Measurements from ENCODE around the gene BOLA3.
"Not testable (repeated sequence)": the region's sequence is repeated elsewhere in the genome, so short reads cannot be mapped to it uniquely, and the experiment has no call there.

BOLA3 gene

DNA sequence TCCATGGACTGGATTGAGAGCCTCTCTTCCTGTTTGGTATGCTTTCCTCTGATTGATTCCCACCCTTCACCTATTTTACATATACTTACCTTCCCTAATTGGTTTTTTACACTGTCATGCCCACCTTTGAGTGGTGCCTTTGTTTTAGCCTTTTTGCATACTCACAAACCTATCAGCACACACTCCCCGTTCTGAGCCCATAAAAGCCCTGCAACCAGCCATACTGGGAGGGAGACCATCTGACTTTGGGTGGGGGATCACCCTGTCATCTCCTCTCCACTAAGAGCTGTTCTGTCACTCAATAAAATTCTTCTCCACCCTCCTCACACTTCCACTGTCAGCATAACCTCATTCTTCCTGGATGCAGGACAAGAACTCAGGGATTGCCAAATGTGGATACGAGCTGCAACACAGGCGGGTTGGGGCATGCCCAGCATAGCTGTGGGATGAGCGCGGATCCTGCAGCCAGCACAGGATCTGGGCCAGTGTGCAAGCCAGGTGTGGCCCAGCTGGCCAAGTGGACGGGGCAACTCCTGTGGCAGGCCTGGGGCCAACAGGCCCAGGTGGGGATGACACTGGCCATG is 40.4 kb upstream of the BOLA3 start (continued):
- TF ChIP-seq, protein P1, sequence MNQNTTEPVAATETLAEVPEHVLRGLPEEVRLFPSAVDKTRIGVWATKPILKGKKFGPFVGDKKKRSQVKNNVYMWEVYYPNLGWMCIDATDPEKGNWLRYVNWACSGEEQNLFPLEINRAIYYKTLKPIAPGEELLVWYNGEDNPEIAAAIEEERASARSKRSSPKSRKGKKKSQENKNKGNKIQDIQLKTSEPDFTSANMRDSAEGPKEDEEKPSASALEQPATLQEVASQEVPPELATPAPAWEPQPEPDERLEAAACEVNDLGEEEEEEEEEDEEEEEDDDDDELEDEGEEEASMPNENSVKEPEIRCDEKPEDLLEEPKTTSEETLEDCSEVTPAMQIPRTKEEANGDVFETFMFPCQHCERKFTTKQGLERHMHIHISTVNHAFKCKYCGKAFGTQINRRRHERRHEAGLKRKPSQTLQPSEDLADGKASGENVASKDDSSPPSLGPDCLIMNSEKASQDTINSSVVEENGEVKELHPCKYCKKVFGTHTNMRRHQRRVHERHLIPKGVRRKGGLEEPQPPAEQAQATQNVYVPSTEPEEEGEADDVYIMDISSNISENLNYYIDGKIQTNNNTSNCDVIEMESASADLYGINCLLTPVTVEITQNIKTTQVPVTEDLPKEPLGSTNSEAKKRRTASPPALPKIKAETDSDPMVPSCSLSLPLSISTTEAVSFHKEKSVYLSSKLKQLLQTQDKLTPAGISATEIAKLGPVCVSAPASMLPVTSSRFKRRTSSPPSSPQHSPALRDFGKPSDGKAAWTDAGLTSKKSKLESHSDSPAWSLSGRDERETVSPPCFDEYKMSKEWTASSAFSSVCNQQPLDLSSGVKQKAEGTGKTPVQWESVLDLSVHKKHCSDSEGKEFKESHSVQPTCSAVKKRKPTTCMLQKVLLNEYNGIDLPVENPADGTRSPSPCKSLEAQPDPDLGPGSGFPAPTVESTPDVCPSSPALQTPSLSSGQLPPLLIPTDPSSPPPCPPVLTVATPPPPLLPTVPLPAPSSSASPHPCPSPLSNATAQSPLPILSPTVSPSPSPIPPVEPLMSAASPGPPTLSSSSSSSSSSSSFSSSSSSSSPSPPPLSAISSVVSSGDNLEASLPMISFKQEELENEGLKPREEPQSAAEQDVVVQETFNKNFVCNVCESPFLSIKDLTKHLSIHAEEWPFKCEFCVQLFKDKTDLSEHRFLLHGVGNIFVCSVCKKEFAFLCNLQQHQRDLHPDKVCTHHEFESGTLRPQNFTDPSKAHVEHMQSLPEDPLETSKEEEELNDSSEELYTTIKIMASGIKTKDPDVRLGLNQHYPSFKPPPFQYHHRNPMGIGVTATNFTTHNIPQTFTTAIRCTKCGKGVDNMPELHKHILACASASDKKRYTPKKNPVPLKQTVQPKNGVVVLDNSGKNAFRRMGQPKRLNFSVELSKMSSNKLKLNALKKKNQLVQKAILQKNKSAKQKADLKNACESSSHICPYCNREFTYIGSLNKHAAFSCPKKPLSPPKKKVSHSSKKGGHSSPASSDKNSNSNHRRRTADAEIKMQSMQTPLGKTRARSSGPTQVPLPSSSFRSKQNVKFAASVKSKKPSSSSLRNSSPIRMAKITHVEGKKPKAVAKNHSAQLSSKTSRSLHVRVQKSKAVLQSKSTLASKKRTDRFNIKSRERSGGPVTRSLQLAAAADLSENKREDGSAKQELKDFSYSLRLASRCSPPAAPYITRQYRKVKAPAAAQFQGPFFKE (tag by site-specific recombination; IDR thresholded peaks at IDR 0.05; ENCODE audit: borderline replicate concordance): no peak
- TF ChIP-seq, protein P2, sequence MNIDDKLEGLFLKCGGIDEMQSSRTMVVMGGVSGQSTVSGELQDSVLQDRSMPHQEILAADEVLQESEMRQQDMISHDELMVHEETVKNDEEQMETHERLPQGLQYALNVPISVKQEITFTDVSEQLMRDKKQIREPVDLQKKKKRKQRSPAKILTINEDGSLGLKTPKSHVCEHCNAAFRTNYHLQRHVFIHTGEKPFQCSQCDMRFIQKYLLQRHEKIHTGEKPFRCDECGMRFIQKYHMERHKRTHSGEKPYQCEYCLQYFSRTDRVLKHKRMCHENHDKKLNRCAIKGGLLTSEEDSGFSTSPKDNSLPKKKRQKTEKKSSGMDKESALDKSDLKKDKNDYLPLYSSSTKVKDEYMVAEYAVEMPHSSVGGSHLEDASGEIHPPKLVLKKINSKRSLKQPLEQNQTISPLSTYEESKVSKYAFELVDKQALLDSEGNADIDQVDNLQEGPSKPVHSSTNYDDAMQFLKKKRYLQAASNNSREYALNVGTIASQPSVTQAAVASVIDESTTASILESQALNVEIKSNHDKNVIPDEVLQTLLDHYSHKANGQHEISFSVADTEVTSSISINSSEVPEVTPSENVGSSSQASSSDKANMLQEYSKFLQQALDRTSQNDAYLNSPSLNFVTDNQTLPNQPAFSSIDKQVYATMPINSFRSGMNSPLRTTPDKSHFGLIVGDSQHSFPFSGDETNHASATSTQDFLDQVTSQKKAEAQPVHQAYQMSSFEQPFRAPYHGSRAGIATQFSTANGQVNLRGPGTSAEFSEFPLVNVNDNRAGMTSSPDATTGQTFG (tag by site-specific recombination; IDR thresholded peaks at IDR 0.05; ENCODE audit: borderline replicate concordance): no peak
- no peak for TF ChIP-seq HOXD13 (CRISPR knock-in tag; IDR thresholded peaks at IDR 0.05; ENCODE audit: borderline replicate concordance)
- TF ChIP-seq GLI4 (tag by site-specific recombination; IDR thresholded peaks at IDR 0.05): no peak
- TF ChIP-seq ZNF10 (tag by site-specific recombination; IDR thresholded peaks at IDR 0.05): no peak
- TF ChIP-seq, protein P3, sequence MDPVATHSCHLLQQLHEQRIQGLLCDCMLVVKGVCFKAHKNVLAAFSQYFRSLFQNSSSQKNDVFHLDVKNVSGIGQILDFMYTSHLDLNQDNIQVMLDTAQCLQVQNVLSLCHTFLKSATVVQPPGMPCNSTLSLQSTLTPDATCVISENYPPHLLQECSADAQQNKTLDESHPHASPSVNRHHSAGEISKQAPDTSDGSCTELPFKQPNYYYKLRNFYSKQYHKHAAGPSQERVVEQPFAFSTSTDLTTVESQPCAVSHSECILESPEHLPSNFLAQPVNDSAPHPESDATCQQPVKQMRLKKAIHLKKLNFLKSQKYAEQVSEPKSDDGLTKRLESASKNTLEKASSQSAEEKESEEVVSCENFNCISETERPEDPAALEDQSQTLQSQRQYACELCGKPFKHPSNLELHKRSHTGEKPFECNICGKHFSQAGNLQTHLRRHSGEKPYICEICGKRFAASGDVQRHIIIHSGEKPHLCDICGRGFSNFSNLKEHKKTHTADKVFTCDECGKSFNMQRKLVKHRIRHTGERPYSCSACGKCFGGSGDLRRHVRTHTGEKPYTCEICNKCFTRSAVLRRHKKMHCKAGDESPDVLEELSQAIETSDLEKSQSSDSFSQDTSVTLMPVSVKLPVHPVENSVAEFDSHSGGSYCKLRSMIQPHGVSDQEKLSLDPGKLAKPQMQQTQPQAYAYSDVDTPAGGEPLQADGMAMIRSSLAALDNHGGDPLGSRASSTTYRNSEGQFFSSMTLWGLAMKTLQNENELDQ (tag by site-specific recombination; IDR thresholded peaks at IDR 0.05; ENCODE audit: low read depth): no peak
- TF ChIP-seq ZNF76 (tag by site-specific recombination; IDR thresholded peaks at IDR 0.05; ENCODE audit: borderline replicate concordance, low read depth): no peak

DNA sequence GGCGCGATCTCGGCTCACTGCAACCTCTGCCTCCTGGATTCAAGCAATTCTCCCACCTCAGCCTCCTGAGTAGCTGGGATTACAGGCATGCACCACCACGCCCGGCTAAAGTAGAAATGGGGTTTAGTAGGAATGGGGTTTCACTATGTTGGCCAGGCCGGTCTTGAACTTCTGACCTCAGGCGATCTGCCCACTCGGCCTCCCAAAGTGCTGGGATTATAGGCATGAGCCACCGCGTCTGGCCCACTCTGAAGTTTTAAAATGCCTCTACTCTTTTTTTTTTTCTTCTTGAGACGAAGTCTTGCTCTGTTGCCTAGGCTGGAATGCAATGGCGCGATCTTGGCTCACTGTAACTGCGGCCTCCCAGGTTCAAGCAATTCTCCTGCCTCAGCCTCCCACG is 39.0 kb upstream of the BOLA3 start:
- H3K4me1 ChIP-seq (ENCODE audit: control insufficient read depth, insufficient read depth, low read length); H3K27ac ChIP-seq (ENCODE audit: extremely low read depth, low read depth, low read length); H3K4me3 ChIP-seq (ENCODE audit: low read depth, low read length); CTCF ChIA-PET; H3K36me3 ChIP-seq (ENCODE audit: control insufficient read depth in 2 of 2, insufficient read depth in 1 of 2, low read length in 2 of 2); H3K9me3 ChIP-seq (ENCODE audit: control insufficient read depth, insufficient read depth, low read depth, low read length): not testable (repeated sequence)
- POLR2A ChIA-PET: interaction anchor here (2.0 kb wide), 1 partner anchor 12 kb away, joined by 16 read pairs; the partner anchor contains the start of gene MTHFD2

DNA sequence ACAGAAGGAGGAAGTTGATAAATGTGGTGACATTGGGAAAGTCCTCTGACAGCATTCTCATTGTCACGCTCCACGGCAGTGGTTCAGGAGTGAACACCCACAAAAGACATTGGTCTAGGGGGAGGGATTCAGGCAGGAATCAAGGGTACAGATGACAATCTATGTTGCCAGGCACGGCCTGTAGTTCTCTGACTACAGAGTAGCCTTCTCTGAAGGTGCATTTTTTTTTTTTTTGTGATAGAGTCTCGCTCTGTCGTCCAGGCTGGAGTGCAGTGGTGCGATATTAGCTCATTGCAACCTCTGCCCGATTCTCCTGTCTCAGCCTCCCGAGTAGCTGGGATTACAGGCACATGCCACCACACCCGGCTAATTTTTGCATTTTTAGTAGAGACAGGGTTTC is 38.3 kb upstream of the BOLA3 start:
- CTCF ChIA-PET: interaction anchor here (0.9 kb wide), 1 partner anchor 13 kb away, joined by 3 read pairs; the partner anchor contains the start of gene MTHFD2
- no peak overlapping the region for H3K4me3 ChIP-seq (ENCODE audit: low read depth, low read length)
- POLR2A ChIA-PET: interaction anchor here (2.0 kb wide), 1 partner anchor 13 kb away, joined by 6 read pairs; the partner anchor contains the start of gene MTHFD2
- H3K9me3 ChIP-seq (ENCODE audit: control insufficient read depth, insufficient read depth, low read depth, low read length): no peaks in the 10 kb centered on the region
- no peaks in the 10 kb centered on the region for H3K4me1 ChIP-seq (ENCODE audit: control insufficient read depth, insufficient read depth, low read length)
- no peak overlapping the region for H3K27ac ChIP-seq (ENCODE audit: extremely low read depth, low read depth, low read length)
- H3K36me3 ChIP-seq (ENCODE audit: control insufficient read depth in 2 of 2, insufficient read depth in 1 of 2, low read length in 2 of 2): no peaks in the 10 kb centered on the region
- TF ChIP-seq, protein P4, sequence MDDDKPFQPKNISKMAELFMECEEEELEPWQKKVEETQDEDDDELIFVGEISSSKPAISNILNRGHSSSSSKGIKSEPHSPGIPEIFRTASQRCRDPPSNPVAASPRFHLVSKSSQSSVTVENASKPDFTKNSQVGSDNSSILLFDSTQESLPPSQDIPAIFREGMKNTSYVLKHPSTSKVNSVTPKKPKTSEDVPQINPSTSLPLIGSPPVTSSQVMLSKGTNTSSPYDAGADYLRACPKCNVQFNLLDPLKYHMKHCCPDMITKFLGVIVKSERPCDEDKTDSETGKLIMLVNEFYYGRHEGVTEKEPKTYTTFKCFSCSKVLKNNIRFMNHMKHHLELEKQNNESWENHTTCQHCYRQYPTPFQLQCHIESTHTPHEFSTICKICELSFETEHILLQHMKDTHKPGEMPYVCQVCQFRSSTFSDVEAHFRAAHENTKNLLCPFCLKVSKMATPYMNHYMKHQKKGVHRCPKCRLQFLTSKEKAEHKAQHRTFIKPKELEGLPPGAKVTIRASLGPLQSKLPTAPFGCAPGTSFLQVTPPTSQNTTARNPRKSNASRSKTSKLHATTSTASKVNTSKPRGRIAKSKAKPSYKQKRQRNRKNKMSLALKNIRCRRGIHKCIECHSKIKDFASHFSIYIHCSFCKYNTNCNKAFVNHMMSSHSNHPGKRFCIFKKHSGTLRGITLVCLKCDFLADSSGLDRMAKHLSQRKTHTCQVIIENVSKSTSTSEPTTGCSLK (tag by site-specific recombination; IDR thresholded peaks at IDR 0.05): no peak
- no peak for TF ChIP-seq ZNF549 (tag by site-specific recombination; IDR thresholded peaks at IDR 0.05)
- TF ChIP-seq, protein P1 (tag by site-specific recombination; IDR thresholded peaks at IDR 0.05; ENCODE audit: borderline replicate concordance): no peak
- no peak for TF ChIP-seq ZNF112 (tag by site-specific recombination; IDR thresholded peaks at IDR 0.05)
- TF ChIP-seq ZNF660 (tag by site-specific recombination; IDR thresholded peaks at IDR 0.05): no peak
- no peak for TF ChIP-seq ZNF514 (tag by site-specific recombination; IDR thresholded peaks at IDR 0.05)
